GM18870 (cell line): ENCODE measurements around the gene PRICKLE4.
"Not testable (repeated sequence)": the region's sequence is repeated elsewhere in the genome, so short reads cannot be mapped to it uniquely, and the experiment has no call there.

Source experiments
- ATAC-seq: cut with Tn5 transposase; IDR thresholded peaks from one replicate; pipeline ENCODE4 v1.9.1; 2021; ENCODE audit warnings: moderate library complexity; ENCODE audit not compliant: unreplicated experiment

PRICKLE4 gene

DNA sequence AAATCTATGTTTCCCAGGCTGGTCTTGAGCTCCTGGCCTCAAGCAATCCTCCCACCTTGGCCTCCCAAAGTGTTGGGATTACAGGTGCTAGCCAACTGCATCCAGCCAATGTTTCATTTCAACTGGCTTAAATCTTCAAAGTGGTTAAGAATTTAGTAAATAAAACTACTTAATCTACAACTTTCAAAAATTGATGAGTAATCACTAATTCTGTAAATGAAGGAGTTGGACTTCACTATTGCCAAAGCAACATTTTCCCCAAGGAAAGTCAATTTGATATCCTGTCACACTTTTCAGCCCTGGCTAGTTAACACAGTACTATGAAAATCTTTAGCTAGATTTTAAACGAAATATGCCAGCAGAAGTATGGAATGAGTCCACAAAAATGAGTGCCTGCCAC is 10.7 kb downstream of the PRICKLE4 start:
- ATAC-seq, result no peak

DNA sequence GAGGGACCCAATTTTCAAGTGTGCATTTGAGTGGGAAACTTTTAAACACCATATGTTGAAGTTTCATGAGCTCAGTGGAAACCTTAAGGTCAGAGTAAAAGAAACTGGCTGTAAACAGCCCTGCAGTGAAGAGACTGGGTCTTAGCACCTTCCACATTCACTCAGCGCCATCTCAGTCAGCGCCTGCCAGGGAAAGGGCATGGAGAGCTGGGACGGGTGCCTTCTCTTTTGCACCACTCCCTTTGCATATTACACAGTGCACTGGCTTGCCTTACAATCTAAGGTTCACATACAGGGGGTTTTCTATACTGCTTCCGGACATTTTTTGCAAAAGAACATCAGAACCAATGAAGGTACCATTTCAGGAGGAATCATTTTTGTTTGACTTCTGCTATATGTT is 11.4 kb downstream of the PRICKLE4 start:
- no peak for ATAC-seq

DNA sequence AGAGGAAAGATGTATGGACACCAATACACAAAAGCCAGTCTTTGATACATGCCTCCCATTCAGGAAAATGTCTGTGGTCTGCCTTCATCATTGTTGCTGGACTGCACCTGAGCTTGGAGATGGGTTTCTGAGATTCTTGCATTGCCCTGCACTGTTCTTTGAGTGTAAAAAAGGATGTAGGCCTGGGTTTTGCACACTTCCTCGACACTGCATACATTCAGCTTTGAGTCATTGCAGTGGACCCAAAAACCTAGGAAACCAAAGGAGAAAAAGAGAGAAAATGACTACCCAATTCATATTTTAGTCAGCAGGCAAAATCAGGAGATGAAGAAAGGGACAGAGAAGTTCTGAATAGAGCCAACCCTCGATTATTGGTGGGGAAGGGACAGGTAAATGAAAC is 15.9 kb downstream of the PRICKLE4 start:
- ATAC-seq, result no peak

DNA sequence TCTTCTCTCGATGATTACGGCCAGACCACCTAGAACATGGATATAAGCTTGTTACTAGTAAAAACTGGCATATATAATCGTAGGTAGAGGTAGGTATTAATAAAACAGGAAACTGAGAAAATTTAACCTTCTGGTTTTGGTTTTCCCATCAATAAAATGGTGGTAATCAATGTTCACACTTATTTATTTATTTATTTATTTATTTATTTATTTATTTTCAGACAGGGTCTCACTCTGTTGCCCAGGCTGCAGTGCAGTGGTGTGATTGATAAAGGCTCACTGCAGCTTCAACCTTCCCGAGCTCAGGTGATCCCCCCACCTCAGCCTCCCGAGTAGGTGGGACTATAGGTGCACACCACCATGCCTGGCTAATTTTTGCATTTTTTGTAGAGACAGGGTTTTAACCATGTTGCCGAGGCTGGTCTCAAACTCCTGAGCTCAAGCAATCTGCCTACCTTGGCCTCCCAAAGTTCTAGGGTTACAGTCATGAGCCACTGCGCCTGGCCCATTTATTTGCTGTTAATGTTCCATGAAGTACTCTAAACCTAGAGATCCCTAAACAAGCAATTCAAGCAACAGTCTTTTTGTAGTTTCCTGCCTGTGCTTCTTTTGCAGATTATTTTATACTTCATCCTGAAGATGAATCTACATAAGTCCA is 18.4 kb downstream of the PRICKLE4 start:
- ATAC-seq, result no peak

DNA sequence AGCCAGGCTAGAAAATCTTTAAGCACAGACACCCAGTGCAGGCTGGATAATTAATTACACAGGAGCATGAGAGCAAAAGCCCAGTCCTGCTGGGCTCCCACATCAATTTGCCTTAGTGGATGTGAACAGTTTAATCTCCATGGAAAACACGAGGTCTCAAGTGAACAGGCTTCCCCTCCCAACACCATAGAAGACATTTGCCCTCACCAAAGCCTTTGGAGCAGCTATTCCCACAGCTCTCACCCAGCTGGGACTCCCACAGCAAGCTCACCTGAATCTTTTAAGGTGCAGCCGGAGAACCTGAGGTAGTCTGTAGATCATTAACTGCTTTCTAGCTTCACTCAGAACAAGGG is 19.0 kb downstream of the PRICKLE4 start:
- no peak for ATAC-seq

DNA sequence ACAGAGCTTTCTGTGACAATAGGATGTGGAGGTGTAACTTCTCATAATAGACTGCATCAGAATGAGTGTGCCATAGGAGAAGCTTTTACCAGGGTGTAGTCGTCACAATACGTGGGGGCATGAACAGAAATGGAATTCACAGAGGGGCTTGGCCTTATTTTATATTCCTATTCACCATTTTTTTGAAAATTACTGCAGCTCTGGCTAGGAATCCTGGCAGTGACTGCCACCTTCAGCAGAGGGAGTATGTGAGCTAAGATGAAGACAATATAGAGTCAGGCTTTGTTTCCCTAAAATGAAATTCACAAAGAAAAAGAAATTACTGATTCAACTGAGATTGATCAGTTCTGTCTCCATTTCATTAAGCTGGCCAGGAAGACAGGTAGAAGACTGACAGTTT is 20.8 kb downstream of the PRICKLE4 start:
- no peak for ATAC-seq

DNA sequence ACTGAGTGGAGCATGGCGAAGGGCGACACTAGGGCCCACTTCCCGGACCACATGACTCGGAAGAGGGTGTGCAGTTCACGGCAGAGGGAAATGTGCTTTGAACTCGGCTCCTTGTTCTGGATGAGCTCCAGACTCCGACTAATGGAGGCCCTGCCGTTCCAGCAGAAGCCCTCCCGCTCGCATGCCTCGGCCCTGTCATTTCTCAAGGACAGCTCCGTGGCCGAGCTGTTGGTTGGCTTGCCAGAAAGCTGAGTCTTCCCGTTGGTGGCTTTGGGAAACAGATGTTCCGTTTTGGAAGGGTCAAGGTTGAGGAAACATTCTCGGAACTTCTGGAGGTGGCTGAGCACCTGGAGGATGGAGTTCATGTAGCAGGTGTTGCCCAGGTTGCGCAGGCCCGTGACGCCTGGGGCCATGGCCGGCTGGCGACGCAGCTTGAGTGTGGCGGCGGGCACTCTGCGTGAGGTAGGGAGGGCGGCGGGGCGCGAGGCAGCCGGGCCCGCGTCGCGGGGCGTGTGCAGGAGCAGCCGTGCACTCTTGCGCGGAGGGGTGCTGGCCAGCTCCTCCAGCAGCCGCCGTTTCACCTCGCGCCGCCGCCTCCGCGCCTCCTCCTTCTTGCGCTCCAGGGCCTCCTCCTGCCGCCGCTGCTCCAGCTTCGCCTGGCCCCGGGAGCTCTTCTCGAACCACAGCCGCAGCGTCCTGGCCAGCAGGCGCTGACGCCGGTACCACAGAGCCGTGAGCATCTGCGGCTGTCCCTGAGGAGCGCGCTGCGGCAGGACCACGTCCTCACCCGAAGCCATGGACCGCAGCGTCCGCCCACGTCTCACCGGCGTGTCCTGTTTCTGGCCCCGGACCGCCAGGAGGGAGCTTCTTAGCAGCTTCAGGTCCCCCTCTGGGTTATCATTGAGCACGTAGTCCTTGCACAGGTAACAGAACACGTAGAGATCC is 25.5 kb downstream of the PRICKLE4 start:
- ATAC-seq, result no peak

DNA sequence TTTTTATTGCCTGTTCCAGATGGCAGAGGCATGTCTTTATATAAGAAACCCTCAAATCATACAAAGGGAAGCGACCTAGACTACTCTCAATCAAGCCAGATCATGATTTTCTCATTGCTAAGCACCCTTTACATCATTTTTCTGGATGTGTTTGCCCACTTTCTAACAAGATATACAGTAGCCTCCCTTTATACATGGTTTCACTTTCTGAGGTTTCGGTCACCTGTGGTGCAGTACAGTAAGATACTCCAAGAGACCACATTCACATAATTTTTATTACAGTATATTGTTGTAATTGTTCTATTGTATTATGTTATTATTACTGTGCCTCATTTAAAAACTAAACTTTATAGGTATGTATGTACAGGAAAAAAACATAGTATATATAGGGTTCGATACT is 30.5 kb downstream of the PRICKLE4 start:
- ATAC-seq, result no peak

DNA sequence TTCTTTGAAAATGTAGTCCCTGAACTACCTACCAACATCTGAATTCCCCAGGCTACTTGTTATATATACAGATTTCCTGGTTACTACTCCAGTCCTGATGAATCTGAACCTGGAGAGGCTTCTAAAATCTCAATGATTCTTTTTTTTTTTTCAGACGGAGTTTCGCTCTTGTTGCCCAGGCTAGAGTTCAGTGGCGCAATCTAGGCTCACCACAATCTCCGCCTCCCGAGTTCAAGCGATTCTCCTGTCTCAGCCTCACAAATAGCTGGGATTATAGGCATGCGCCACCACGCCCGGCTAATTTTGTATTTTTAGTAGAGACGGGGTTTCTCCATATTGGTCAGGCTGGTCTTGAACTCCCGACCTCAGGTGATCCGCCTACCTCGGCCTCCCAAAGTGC is 31.4 kb downstream of the PRICKLE4 start:
- ATAC-seq, result not testable (repeated sequence)

DNA sequence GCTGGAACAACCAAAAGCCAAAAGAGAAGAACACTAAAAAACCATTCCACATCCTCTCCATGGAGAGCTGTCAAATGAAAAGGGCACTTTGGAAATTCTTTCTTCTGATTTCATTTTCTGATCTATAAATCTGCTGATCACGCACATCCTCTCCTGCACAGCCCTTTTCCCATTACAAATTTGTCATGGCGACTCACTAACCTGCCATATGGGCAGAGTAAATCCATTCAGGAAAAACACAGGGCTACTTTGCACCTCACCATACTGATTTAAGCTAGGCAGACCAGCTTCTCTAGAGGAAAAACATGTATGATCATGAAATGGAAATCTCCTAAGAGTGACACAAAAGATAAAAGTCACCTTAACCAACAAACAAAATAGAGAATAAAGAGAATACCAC is 32.9 kb downstream of the PRICKLE4 start:
- ATAC-seq, result no peak

DNA sequence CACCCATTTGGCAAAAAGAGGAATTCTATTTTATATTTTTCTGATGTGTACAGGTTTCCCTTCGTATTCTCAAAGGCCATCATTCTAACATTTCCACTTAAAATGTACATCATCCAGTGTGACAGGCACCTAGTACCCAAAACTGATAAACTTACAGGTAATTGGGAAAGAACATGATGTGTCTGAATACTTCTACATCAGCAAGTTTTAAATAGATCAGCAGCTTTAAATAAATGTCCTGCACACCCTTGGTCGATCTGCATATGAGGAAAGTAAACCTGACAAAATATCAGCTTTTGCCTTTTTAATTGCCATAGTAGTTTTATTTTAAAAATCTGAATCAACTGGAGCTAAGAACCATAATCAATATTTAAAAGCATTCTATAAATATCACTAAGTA is 33.4 kb downstream of the PRICKLE4 start:
- no peak for ATAC-seq

DNA sequence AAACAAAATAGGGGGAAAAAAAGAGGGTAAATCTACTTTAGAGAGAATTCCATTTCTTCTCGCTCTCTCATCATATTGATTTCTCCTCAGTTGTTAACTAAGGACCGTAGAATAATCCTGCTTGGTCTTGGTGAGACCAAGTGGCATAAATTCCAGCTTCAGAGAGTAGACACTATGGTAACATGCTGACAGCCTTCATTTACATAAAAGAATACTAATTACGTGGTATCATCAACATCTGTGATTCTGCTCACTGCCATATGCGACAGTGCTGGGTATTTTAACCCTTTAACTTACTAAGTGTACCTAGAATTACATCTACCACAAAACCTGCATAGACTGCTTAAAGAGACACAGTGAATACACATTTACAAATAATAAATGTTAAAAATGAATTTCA is 34.0 kb downstream of the PRICKLE4 start:
- ATAC-seq, result no peak

DNA sequence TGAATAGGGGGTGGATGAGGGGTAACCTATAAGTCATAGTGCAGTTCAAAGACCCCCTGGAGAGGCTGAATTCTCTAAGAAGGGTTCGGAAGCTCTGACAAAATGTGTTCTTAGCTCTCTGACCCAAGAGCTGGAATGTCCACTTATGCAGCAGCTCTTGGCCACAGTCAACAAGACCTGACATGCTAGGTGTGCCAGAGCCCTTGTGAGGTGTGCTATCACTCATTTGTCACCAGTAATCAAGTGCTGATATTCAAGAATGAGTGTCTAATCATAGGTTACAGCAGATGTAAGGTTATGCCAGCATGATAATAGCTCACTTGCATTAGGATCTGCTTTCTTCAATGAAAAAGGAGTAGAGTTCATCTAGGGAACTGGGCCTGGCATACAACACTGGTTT is 35.0 kb downstream of the PRICKLE4 start:
- ATAC-seq, result no peak

DNA sequence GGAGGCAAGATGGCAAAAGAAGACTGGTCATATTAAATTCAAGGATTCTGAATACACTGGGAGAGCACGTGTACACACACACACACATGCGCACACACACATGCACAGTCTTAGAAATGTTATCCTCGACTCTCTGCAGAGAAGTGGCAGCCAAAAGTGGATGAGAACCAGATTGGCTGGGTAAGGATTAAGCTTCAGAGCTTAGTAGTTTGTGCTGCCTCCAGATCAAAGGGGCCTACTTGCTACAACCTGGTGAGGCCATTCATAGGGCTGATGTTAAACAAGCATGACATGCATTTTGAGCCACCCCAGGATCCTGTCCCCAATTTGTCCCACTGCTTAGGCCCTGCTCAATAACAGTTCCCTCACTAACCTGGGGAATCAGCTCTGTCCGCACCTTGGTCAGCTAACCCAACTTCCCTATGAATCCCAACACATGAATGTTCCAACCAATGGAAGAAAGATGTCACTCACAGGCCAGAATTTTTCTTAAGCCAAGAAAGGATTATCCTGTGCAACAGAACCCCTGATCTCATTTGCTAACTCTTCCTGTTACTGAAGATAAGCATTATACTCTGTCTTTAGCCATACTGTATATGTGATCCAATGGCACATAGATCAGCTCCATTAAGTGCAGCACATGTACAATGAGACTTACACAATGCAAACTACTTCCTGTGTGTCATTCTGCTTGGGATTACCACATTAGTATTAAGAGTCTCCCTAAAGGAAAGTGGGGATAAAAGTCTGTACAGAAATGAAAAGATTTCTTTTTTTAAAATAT is 37.9 kb downstream of the PRICKLE4 start:
- ATAC-seq, result no peak

DNA sequence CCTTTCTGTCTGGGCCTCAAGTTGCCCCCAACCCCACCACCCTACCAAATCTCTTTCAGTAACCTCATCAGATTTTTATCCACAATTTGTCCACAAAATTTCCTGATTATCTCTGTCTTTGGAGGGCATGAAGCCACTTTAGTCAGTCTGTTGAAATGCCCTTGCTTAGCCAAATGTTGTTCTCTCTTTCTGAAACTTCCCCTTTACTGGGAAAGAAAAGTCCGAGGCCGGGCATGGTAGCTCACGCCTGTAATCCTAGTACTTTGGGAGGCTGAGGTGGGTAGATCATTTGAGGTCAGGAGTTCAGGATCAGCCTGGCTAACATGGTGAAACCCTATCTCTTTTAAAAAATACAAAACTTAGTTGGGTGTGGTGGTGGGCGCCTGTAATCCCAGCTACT is 40.7 kb downstream of the PRICKLE4 start:
- no peak for ATAC-seq

DNA sequence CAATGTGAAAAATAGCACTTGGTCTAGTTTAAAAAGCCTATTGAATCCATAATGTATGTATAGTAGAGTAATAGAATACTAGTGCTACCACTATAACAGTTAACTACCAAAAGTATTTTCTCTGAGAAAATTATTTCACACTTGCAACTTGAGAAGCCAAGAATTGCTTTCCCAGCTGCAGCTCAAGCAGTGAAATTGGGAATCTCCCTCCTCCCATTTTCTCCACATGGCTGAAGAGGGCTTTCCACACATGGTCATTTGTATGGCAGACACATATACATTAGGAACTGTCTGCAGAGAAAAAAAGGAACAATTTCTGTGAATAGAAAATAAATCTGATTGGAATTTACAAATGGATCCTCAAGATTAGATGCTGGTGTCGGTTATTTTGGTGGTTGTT is 41.4 kb downstream of the PRICKLE4 start:
- ATAC-seq, result no peak

DNA sequence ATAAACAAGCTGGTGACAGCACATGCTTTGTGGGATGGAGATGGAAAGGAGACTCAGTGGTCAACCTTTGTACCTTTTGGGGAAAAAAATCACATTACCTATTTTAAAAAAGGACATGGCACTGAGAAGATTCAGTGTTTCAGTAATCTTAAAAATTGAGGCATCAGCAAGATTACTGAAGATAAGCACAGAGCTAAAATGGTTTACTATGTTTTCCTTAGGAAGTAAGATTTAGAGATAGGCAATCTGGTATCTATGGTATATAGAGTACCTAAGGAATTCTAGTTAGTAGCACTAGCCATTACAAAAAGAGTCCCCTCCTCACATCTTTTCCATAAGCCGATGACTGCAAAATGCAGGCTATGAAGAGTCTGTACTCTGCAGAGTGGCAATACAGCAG is 42.6 kb downstream of the PRICKLE4 start:
- no peak for ATAC-seq

DNA sequence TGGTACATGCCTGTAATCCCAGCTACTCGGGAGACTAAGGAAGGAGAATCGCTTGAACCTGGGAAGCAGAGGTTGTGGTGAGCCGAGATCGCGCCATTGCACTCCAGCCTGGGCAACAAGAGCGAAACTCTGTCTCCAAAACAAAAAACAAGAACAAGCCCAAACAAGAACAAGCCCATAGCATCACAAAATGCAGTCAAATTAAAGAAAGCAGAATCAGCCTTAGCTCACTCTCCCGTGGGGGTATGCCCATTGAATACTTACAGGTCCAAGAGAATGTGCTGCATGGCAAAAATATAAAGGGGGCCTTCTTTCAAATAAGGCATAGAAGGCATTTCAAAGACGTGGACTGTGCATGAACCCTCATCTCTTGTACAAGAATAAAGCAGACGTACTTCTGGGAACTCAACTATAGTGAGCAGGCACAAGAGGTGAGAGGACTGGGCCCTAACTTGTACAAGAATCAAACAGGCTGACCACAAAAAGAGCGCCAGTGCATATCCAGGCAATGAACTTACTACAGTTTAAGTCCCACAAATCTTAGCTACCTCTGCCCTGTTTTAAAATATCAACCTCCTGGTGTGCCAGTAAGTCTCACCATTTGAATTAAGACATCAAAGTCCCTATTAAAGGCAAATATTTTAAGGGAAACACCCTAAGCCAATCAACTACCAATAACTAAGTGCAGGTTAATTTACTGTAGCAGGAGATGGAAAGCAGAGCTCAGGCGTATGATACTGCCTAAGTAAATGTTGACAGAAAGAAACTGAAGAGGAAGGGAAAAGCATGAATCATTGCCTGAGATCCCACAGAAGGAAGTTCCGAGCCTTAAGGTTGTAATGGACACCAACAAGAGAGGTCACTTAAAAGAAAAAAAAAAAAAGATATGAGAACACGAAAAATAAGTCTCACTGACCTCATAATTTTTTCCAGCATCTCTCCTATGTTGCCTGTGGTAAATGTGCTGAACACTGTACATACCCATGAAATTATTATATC is 44.3 kb downstream of the PRICKLE4 start:
- no peak for ATAC-seq

DNA sequence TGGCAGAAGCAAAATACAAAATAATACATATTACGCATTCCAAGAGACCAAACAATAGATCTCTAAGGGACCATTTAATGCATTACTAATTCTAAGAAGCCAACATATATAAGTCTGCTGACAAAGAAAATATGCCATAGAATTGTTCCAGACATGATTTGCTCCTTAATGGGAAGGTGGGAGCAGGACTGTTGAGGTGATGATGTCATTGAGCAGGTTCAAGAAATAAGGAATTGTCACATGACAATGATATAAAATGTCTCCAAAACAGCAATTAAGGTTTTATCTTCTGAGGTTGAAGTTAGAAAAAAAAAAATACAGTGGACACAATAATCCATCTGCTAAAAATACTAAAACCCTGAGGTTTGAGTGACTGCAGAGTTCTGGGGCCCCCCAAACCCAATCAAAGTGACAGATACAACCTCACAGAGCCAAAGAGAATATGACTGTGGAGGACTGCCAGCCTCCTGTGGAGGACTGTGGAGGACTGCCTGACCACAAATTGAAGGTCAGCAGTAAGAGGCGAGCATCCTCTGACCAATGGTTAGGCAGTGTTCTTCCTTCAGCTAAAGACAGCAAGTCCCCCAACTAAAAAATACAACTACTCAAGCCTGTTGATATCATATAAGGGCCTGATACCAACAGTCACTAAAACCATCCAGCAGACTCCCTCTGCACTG is 45.9 kb downstream of the PRICKLE4 start:
- ATAC-seq, result no peak

DNA sequence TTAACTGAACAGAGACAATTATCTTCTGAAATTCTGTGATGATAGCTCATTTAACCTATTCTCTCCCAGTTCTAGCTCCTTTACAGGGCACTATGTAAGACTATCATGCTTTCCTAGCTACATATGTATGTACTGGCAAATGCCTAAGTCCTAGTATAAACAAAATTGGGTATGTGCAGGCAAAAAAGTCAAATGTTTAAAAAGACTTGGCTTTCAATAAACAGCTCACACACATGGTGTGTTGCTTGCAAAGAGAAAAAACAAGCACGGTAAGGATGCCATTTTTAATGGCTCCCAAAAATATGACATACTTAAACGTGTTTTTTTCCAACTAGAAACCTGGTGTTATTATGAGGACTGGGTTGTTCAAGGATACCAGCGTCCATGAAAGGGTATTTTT is 51.7 kb downstream of the PRICKLE4 start:
- no peak for ATAC-seq
